GM10266 (cell line): ENCODE results near the gene CDKN1C.

Experiments
- DNase-seq: peaks from one replicate; pipeline ENCODE4 v3.0.0; 2012; ENCODE audit errors: extremely low spot score
- CTCF ChIP-seq: IDR thresholded peaks from 2 replicates; pipeline ENCODE4 v1.5.1; 2012; ENCODE audit warnings: mild to moderate bottlenecking, low read depth; ENCODE audit not compliant: control insufficient read depth, insufficient read depth; ENCODE audit errors: missing control alignments

CDKN1C gene

DNA sequence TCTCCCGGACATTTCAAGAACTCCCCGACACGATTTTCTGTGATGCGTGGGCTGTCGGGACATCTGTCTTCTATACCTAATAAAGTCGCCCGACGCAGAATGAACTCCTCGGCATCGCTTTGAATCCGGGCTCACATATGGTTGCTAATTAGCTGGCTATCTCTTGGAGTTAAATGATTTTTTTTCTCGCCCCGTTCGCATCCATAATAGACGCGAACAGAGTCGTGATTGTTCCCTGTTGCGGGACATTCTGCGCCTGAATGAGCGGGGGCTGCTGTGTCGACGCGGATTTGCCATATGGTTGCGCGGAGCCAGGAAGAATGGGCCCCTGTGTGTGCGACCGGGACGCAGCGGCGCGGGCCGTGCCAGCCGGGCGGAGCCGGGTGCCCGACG is 16.4 kb downstream of the CDKN1C start:
- no peak for TF ChIP-seq CTCF
- no peak for DNase-seq

DNA sequence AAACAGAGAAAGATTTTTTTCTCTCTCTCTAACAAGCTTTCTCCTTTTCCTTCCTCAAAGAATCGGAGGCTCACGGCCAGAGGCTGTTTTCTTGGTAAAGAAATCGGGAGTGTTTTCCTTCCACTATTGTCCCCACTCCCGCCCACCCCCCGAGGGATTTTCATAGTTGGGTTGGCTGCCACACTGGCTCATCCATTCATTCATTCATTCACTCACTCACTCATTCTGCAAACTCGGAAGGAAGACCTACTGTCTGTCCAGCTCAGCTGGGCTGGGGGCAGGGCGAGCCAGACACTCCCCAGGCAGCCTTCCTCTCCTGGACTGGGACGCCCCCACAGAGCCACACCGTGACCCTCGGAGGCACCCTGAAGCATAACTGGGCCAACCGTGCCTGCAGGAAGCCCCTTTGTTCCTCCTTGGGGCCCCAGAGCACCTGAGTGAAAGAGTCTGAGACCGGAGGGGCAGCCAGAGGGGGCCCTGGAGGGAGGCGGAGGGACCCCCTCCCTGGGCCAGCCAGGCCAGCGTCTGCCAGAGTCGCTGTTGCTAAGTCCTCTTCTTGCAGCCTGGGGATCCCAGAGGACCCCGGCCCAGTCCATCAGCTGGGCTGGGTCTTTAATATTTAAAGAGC is 17.0 kb downstream of the CDKN1C start:
- TF ChIP-seq CTCF: no peak
- DNase-seq: no peak

DNA sequence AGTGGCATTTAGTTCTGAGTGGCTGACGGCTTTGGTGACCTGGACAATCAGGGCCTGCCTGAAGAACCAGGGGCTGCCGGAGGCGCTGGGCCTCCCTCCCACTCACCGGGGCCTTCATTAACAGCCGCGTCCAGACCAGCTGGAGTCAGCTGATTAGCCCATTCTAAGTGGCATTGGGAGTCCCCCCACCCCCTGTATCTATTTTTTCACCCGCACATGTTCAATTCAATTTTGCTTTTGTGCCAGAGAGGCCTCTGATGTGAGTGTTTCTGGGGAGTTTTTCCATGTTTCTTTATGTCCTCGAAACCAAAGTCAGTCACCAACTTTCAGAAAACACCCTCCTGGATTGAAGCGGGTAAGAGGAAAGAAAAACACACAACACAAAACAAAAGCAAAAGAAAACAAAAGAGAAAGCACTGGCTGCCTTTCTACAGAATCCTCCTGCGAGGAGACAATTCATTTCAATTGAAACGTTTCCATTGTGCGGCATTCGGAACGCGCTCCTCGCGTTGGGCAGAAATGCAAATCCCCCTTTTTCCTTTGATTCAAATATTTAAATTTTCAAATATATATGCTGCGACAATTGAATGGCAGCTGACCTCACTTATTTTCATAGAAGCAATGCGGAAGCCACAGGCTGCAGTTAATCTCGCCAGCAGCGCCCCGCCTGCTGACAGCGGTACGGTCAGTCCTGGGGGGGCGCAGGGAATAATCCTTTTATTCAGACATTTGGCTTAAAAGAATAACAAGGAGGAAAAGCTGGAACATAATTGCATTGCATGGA is 17.7 kb downstream of the CDKN1C start:
- no peak for TF ChIP-seq CTCF
- no peak for DNase-seq

- DNase-seq: no peak
- TF ChIP-seq CTCF: no peak
Measured at GRCh38 chr11:2867142-2867541, 18.4 kb downstream of the CDKN1C start.

DNA sequence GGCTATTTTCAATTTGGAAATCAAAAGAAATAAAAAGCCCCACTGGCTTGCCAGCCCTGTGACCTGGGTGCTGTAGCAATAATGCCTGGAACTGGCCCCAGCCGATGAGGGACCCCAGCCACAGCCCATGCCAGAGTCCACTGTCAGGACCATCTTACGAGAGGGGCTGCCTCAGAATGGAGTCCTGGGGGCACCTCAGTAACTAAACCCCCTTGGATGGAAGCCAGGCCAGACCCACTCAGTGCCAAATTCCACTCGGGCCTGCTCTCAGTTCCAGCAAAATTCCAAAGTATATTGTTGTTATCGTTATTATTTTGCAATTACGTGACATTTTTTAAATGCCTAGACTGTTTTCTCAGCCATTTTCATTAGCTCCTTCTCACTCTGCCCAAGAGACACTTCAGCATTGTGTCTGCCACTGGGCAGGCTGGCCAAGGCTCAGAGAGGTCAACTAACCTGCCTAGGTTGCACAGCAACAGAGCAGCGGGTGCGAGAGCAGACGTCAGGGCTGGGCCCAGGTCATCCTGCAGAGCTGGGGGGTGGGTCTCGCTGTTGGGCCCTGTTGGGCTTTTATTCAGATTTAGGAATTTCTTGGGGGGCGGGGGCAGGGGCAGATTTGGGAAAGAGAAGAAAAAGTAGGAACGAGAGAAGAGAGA is 19.5 kb downstream of the CDKN1C start:
- TF ChIP-seq CTCF: no peak
- DNase-seq: no peak

DNA sequence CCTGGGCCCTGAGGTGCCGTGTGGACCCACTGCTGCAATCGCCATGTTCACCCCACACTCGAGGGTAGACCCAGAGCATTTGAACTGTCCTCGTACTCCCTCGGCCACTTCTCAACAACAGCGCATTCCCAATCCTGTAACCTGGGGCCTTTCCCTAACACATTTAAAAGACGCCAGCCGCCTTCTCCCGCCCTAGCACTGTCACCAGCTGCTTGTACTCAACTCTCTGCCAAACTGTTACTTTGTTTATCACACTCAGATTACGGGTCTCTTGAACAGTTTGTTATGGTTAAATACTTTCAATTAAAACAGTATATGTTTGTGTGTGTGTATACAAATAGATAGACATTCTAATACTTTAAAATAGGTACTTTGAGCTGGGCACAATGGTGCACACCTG is 20.7 kb downstream of the CDKN1C start:
- TF ChIP-seq CTCF: no peak

DNA sequence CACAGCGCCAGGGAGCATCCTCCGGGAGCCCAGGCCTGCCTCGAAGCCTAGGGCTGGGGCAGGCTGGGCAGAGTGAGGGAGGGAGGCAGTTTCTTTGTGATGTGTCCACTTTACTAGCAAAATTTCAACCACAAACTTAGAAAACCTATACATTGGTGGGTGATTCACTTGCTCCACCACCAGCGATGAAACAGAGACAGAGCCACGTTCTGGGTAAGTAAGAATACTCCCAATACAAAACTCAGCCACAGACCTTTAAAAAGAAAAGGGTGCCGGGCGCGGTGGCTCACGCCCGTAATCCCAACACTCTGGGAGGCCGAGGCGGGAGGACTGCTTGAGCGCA is 22.3 kb downstream of the CDKN1C start:
- no peak for DNase-seq
- no peak for TF ChIP-seq CTCF

More for the DNA sequence above, 20.7 kb downstream of the CDKN1C start:
- DNase-seq: no peak
